NB4 (cell line): ENCODE measurements around the gene SIVA1.

Experiments
- DNase-seq: peaks from one replicate; pipeline ENCODE4 v3.0.0; 2010; ENCODE audit warnings: low read depth
- H3K4me3 ChIP-seq: one replicate; pipeline ENCODE4 v1.5.1; 2011; ENCODE audit warnings: mild to moderate bottlenecking, low read depth, low read length, moderate library complexity
- MYC ChIP-seq: IDR thresholded peaks from 2 replicates; pipeline ENCODE4 v1.6.1; 2011; ENCODE audit warnings: low read depth, low read length
- POLR2A ChIP-seq: IDR thresholded peaks from 2 replicates; pipeline ENCODE4 v1.6.1; 2011; ENCODE audit warnings: mild to moderate bottlenecking; ENCODE audit not compliant: insufficient read length; ENCODE audit errors: extremely low read depth
- TF ChIP-seq, protein P1 (sequence below): IDR thresholded peaks from 2 replicates; pipeline ENCODE4 v1.6.1; 2011; ENCODE audit warnings: low read depth, low read length
- TF ChIP-seq, protein P2 (sequence below): IDR thresholded peaks from one replicate; pipeline ENCODE4 v1.5.1; 2012; ENCODE audit warnings: low read depth, low read length

The SIVA1 gene

DNA sequence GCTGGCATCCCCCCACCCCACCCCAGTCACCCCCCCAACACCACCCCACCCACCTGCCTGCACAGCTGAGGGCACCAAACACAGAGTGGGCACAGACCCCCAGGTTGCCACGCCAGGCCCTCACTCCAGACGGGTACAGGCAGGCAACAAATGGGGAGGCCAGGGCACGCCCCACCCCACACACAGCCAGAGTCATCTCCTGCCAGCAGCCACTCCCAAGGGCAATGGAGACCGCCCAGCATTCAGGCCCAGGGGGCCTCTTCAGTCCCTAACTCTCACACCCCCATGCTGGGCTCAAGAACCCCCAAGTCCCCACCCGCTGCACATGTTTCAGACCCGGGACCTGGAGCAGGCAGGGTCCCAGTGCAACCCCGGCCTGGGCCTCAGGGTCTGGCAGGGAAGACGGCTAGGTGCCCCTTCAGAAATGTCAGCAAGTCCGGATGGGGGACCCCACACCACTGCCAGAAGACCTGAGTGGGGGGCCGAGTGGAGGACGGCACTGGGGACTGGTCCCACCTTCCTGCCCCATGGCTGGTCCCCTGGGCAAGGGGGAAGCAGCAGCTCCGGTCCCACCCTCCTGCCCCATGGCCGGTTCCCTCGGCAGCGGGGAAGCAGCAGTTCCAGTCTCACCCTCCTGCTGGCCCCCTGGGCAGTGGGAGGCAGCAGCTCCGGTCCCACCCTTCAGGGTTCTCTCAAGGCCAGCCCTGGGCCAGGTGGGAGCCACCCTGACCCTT is 30.7 kb downstream of the SIVA1 start:
- H3K4me3 ChIP-seq: no peak overlapping the region
- TF ChIP-seq POLR2A (no peak), MYC (no peak)
- TF ChIP-seq, protein P1, sequence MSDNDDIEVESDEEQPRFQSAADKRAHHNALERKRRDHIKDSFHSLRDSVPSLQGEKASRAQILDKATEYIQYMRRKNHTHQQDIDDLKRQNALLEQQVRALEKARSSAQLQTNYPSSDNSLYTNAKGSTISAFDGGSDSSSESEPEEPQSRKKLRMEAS: no peak
- TF ChIP-seq, protein P2, sequence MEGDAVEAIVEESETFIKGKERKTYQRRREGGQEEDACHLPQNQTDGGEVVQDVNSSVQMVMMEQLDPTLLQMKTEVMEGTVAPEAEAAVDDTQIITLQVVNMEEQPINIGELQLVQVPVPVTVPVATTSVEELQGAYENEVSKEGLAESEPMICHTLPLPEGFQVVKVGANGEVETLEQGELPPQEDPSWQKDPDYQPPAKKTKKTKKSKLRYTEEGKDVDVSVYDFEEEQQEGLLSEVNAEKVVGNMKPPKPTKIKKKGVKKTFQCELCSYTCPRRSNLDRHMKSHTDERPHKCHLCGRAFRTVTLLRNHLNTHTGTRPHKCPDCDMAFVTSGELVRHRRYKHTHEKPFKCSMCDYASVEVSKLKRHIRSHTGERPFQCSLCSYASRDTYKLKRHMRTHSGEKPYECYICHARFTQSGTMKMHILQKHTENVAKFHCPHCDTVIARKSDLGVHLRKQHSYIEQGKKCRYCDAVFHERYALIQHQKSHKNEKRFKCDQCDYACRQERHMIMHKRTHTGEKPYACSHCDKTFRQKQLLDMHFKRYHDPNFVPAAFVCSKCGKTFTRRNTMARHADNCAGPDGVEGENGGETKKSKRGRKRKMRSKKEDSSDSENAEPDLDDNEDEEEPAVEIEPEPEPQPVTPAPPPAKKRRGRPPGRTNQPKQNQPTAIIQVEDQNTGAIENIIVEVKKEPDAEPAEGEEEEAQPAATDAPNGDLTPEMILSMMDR: no peak
- no peak for DNase-seq

DNA sequence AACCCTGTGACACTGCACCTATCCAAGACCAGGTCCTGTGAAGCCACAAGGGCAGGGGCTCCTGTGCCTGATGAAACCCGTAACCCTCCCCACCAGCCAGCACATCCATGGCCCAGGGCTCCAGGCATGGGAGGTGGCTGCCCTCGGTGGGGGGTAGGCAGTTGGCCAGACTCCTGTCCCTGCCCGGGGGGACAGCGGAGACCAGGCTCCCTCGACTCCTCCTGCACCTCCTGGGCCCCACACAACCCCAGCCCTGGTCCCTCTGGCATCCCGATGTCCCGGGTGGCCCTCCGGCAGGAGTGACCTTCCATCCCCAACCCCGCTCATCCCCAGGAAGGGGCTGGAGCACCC is 31.2 kb downstream of the SIVA1 start:
- TF ChIP-seq POLR2A: no peak
- TF ChIP-seq, protein P2: no peak
- TF ChIP-seq MYC: no peak
- TF ChIP-seq, protein P1: no peak
- no peak overlapping the region for H3K4me3 ChIP-seq
- DNase-seq: no peak

DNA sequence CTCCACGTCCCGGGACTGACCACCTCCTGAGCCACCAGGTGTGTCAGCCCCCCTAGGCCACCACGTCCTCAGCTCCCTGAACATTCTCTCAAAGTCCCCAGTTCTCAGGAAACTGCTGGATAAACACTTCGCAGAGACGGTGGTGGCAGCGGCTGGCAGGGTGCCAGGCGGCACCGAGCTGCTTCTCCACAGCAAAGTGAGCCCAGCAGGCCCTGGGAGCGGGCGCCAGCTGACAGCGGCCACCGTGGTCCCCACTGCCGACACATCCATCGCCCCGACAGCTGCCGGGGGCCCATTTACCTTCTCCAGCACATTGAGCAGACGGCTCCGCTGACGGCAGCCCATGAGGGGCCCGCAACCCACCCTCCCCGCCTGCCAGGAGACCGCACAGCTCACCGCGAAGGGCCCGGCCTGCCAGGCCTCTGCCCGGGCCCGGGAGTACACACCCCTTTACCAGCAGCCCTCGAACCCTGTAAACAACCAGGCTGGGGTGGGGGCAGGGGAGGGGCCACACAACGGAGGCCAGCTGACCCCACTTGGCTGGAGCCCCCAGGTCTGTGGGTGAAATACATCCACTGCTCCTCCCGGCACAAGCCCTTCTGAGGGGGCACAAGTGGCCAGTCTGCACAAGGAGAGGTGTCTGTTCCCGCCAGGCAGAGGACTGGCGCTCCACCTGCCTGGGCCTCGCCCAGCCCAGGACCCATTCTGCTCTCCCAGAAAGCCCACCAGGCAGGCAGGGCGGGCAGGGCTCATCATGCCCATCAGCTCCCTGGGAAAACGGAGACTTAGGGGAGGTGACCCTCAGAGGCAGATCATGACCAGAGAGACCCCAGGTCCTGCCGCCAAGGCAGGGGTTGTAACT is 32.1 kb downstream of the SIVA1 start:
- no peak for TF ChIP-seq POLR2A
- TF ChIP-seq MYC: no peak
- TF ChIP-seq, protein P1: no peak
- TF ChIP-seq, protein P2: no peak
- H3K4me3 ChIP-seq: no peak overlapping the region
- DNase-seq: no peak

DNA sequence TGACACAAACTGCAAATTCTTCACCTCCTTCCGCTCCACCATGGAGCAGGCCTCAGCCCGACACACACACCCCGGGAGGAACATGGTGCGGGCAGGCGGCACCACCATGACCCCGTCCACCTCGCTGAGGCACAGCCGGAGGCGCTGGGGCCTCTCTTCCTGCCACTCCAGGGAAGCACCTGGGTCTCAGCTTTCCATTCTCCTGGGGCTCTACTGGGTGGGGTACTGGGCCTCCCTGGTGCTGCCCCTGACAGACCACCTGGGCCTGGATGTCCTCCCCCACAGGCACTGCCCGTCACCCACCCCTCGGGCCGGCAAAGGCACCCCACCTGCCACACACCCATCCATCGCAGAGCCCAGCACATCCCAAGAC is 32.7 kb downstream of the SIVA1 start:
- TF ChIP-seq, protein P1: no peak
- TF ChIP-seq MYC (no peak), POLR2A (no peak)
- TF ChIP-seq, protein P2: no peak
- DNase-seq: no peak
- no peak overlapping the region for H3K4me3 ChIP-seq

DNA sequence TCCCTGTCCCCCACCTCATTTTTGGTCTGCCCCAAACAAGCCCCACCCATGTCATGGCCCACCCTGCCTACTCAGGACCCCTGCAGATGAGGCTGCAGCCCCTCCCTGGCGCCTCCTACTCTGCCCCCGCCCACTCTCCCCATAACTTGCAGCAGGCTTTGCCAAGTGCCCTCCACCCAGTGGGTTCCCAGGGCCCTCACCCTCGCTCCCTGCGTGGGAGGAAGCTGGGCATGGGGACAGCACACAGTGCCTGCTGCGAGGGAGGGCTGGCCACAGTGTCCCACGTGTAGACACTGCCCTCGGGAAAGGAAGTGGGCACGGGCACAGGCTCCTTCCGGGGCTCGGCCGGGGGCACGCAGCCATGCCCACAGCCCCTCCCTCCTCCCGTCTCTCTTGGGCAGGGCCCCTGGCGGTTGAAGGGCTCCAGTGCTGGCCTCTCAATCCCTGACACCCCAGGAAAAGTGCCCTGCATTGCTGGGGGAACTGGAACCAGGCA is 33.2 kb downstream of the SIVA1 start:
- DNase-seq: no peak
- TF ChIP-seq, protein P2: no peak
- TF ChIP-seq MYC (no peak), POLR2A (no peak)
- TF ChIP-seq, protein P1: no peak
- H3K4me3 ChIP-seq: no peak overlapping the region
